Thyroid gland (tissue), 4 donors: ENCODE measurements around the gene ARR3. TPM values are rescaled to one million over a fixed set of nuclear protein-coding genes. Genes with fewer than 3 reads are reported as not detected.
"Not testable (repeated sequence)": the region's sequence is repeated elsewhere in the genome, so short reads cannot be mapped to it uniquely, and the experiment has no call there.

ENCODE experiments used
- DNase-seq, 2 donors: peaks; one replicate each; pipeline ENCODE4 v3.0.0-alpha.2; 2019
- H3K27ac ChIP-seq, 3 donors: fragments of 200-600 bp; sonication (generic); 1 replicate in 2 of 3; 2 replicates in 1 of 3; pipeline ENCODE4 v1.5.1; 2016 to 2019; ENCODE audit warnings: mild to moderate bottlenecking in 1 of 3, moderate library complexity in 1 of 3
- H3K27me3 ChIP-seq: fragments of 200-600 bp; sonication (generic); one replicate; pipeline ENCODE4 v1.5.1; 2019
- H3K36me3 ChIP-seq, 2 donors: fragments of 200-600 bp; sonication (generic); one replicate each; pipeline ENCODE4 v1.5.1; 2016 to 2019
- H3K4me1 ChIP-seq, 2 donors: fragments of 200-600 bp; sonication (generic); one replicate each; pipeline ENCODE4 v1.5.1; 2017 to 2019
- H3K4me3 ChIP-seq, 3 donors: fragments of 200-600 bp; sonication (generic); replicated peaks in 1 of 3; 1 replicate in 2 of 3; 2 replicates in 1 of 3; pipeline ENCODE4 v1.5.1; 2016; ENCODE audit warnings: mild to moderate bottlenecking in 1 of 3
- H3K9me3 ChIP-seq: fragments of 200-600 bp; sonication (generic); one replicate; pipeline ENCODE4 v1.5.1; 2017
- POLR2A ChIP-seq, 2 donors: fragments of 450-650 bp; IDR thresholded peaks; one replicate each; pipeline ENCODE4 v1.6.1; 2017; ENCODE audit warnings: antibody characterized with exemption in 2 of 2, mild to moderate bottlenecking in 2 of 2, moderate library complexity in 1 of 2
- WGBS, 2 donors: methylation state at CpG; one replicate each; pipeline ENCODE4 v1.1.5; 2017; 5-methylcytosine and 5-hydroxymethylcytosine counted together
- intact Hi-C: fragments of 100-400 bp; cut with DNase I; formaldehyde crosslinking; loops from one replicate; pipeline ENCODE4 v1.15.1; 2023
- small RNA-seq: library from RNA; depleted of rRNA; stranded (forward); fragments of <200 nt; gene quantifications from one replicate; pipeline ENCODE3, GENCODE V24; 2016
- total RNA-seq, 4 donors: library from RNA; depleted of rRNA; stranded (reverse); fragments of >200 nt; gene quantifications; one replicate each; pipeline ENCODE4 v1.2.3, GENCODE V29; 2016
- TF ChIP-seq, protein P1 (sequence below), 6 experiments: fragments of 200-600 bp in 3 of 6; fragments of 450-650 bp in 3 of 6; sonication (generic) in 3 of 6; IDR thresholded peaks; one replicate each; pipeline ENCODE4 v1.5.1; 2016 to 2019; ENCODE audit warnings: antibody characterized with exemption in 6 of 6, mild to moderate bottlenecking in 2 of 6, inconsistent platforms in 1 of 6, moderate library complexity in 1 of 6

Gene ARR3
- total RNA-seq, 4 donors from 2014 or later: not detected

DNA sequence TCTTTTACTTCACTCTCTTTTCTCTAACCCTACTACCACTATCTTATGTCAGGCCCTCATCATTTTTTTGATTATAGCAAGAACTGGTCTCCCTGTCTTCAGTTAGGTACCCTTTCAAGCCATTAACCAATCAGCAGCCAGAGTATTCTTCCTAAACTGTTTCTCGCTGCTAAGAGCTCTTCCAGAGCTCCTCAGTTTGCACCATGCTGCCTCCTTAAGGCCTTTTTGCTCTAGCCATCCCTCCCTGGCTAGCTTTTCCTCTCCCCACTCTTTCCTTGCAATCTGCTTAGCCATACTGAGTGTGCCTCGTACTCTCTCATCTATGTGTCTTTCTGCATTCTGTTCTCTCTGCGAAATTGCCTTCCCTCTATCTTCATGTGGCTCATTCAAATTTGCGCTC, 54.6 kb downstream of the ARR3 start:
- no peaks in the 10 kb centered on the region for H3K9me3 ChIP-seq
- H3K4me1 ChIP-seq: no peaks in the 10 kb centered on the region
- no peak overlapping the region for H3K4me3 ChIP-seq
- TF ChIP-seq, protein P1, sequence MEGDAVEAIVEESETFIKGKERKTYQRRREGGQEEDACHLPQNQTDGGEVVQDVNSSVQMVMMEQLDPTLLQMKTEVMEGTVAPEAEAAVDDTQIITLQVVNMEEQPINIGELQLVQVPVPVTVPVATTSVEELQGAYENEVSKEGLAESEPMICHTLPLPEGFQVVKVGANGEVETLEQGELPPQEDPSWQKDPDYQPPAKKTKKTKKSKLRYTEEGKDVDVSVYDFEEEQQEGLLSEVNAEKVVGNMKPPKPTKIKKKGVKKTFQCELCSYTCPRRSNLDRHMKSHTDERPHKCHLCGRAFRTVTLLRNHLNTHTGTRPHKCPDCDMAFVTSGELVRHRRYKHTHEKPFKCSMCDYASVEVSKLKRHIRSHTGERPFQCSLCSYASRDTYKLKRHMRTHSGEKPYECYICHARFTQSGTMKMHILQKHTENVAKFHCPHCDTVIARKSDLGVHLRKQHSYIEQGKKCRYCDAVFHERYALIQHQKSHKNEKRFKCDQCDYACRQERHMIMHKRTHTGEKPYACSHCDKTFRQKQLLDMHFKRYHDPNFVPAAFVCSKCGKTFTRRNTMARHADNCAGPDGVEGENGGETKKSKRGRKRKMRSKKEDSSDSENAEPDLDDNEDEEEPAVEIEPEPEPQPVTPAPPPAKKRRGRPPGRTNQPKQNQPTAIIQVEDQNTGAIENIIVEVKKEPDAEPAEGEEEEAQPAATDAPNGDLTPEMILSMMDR (IDR thresholded peaks at IDR 0.05): no peak
- TF ChIP-seq POLR2A (IDR thresholded peaks at IDR 0.05): no peak
- no peak overlapping the region for H3K27ac ChIP-seq
- 96 to 100% methylated on average over 4 of the region's 4 CpGs for WGBS, 2 donors
- no peaks in the 10 kb centered on the region for H3K36me3 ChIP-seq
- DNase-seq: no peak
- intact Hi-C loops: no loop called here
- no peaks in the 10 kb centered on the region for H3K27me3 ChIP-seq

DNA sequence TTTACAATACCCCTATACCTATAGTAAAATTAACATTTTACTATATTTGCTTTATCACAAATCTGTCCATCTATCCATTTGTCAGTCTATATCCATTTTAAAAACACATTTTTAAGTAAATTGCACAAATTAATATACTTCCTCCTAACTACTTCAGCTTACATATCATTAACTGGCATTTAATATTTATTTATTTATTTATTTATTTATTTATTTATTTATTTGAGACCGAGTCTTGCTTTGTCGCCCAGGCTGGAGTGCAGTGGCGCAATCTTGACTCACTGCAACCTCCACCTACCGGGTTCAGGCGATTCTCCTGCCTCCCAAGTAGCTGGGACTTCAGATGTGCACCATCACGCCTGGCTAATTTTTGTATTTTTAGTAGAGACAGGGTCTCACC, 55.5 kb downstream of the ARR3 start:
- H3K9me3 ChIP-seq, H3K4me3 ChIP-seq, intact Hi-C loops, H3K4me1 ChIP-seq, H3K36me3 ChIP-seq, H3K27ac ChIP-seq, H3K27me3 ChIP-seq, DNase-seq: not testable (repeated sequence)
- WGBS, 2 donors: 94 to 96% methylated on average over 6 of the region's 6 CpGs

DNA sequence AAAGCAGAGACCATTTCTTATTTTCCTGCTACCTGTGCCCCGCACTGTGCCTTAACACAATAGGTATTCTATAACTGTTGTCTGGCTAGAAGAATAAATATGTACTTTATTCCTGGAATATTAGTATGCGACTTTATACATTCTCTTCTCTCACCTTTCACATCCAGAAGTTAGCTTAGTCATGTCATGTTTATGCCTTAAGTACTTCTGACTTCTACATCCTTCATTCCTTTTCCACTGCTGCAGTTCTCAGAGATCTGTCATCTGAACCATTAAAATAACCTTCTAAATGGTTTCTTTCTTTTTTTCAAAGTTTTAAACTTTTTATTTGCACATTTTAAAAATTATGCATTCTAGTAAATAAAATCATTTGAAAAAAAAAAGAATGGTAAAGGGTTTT, 56.2 kb downstream of the ARR3 start:
- Histone ChIP-seq H3K36me3 (no peaks in the 10 kb centered on the region), H3K4me3 (no peak overlapping the region), H3K27ac (no peak overlapping the region), H3K4me1 (no peaks in the 10 kb centered on the region), H3K9me3 (no peaks in the 10 kb centered on the region), H3K27me3 (no peaks in the 10 kb centered on the region)
- TF ChIP-seq, protein P1 (IDR thresholded peaks at IDR 0.05): no peak
- TF ChIP-seq POLR2A (IDR thresholded peaks at IDR 0.05): no peak
- WGBS, 2 donors: 95% methylated on average over 2 of the region's 2 CpGs
- intact Hi-C loops: no loop called here
- DNase-seq: no peak

DNA sequence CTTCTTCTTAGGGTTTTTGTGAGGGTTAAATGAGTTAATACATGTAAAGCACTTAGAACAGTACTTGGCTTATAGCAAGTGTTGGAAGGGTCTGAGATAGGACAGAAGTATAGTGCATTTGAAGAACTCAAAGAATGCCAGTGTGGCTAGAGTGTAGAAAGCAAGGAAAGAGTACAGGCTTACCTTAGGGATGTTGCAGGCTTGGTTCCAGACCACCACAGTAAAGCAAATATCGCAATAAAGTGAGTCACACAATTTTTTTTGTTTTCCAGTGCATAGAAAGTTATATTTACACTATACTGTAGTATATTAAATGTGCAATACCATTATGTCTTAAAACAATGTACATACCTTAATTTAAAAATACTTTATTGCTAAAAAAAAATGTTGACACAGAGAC, 63.0 kb downstream of the ARR3 start:
- Histone ChIP-seq H3K27ac (no peak overlapping the region), H3K36me3 (no peaks in the 10 kb centered on the region), H3K9me3 (no peaks in the 10 kb centered on the region), H3K27me3 (no peaks in the 10 kb centered on the region), H3K4me1 (no peaks in the 10 kb centered on the region), H3K4me3 (no peak overlapping the region)
- 92 to 100% methylated on average over 1 of the region's 1 CpG for WGBS, 2 donors
- DNase-seq: no peak
- TF ChIP-seq, protein P1 (IDR thresholded peaks at IDR 0.05): no peak
- no peak for TF ChIP-seq POLR2A (IDR thresholded peaks at IDR 0.05)
- intact Hi-C loops: no loop called here

Small RNA genes lying within 50 kb of the gene (small RNA-seq; reads per million reads assigned to genes)
- gene RNA5SP507: 0.38 reads per million

Other genes starting within 250 kb of the ARR3 start
- not detected for gene AWAT2, start 218.4 kb upstream of the ARR3 start, total RNA-seq
- gene OTUD6A, start 205.9 kb upstream of the ARR3 start, total RNA-seq: not detected
- gene IGBP1, start 134.9 kb upstream of the ARR3 start, total RNA-seq: 10 to 100 TPM; 63.5 to 96.7 (median 80.7) TPM
- gene DGAT2L6, start 90.9 kb upstream of the ARR3 start, total RNA-seq: not detected
- gene AWAT1, start 33.7 kb upstream of the ARR3 start, total RNA-seq: not detected
- 1 to 10 TPM in 1 of 4 donors, under 1 TPM in 1, not detected in 2; 0.56 to 1.6 TPM for gene P2RY4, start 8.1 kb upstream of the ARR3 start, total RNA-seq
- gene RAB41, start 13.8 kb downstream of the ARR3 start, total RNA-seq: not detected
- gene PDZD11, start 21.6 kb downstream of the ARR3 start, total RNA-seq: 10 to 100 TPM; 31.1 to 38.2 (median 36.5) TPM
- under 1 TPM in 3 of 4 donors, not detected in 1; 0.11 to 0.71 (median 0.13) TPM for gene KIF4A, start 21.8 kb downstream of the ARR3 start, total RNA-seq
- not detected for gene GDPD2, start 155.0 kb downstream of the ARR3 start, total RNA-seq
- gene DLG3, start 176.5 kb downstream of the ARR3 start, total RNA-seq: 10 to 100 TPM; 31.4 to 79.5 (median 61.9) TPM